HepG2 (cell line): ENCODE data around the gene INTS7.

Source experiments
- GATAD2A ChIP-seq: IDR thresholded peaks from 2 replicates; pipeline ENCODE4 v1.6.1; 2016
- POLR2A ChIP-seq, 2 experiments: IDR thresholded peaks; 2 replicates each; pipeline ENCODE4 v1.6.1; 2011; ENCODE audit warnings: low read depth in 2 of 2, low read length in 2 of 2, mild to moderate bottlenecking in 1 of 2, moderate library complexity in 1 of 2; ENCODE audit not compliant: insufficient read depth in 1 of 2

DNA sequence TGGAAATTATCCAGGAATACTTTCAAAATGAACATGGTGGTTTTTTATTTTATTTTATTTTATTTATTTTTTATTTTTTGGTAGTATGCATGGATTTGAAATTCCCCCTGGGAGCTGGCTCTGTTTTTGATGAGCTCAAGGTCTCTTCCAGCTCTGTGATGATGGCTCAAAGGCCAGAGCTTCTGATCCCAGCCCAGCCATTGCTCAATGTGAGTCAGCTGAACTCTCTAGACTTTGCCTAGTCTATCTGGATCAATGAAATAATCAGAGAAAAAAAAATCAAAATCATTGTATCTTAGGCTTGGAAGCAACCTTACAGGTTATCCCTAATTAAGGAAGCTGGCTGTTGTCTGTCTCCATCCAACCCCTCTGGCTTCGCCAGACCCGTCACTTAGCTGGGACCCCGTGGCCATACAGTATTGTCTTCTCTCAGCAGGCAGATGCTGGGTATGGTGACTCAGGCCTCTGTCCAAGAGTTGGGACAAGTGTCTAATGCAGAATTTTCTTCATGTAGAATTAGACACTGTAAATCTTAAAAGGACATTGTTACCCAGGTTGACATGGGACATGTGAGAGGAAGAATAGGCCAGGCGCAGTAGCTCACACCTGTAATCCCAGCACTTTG, 114.6 kb downstream of the INTS7 start:
- TF ChIP-seq POLR2A (IDR thresholded peaks at IDR 0.05; ENCODE audit: insufficient read depth in 1 of 2, low read depth in 2 of 2, low read length in 2 of 2), result no peak
- peak; percentile 42; the same call in 1 of the 2 replicates for TF ChIP-seq GATAD2A (CRISPR knock-in tag)
